ACC112 (cell line): Measurements from ENCODE around the gene AGT.

Experiments used
- H2AFZ ChIP-seq: fragments of 200-600 bp; sonication (generic); one replicate; pipeline ENCODE4 v1.6.0; 2017; ENCODE audit warnings: antibody characterized with exemption, low read length; ENCODE audit not compliant: unreplicated experiment
- H3K27ac ChIP-seq: fragments of 200-600 bp; sonication (generic); 2 replicates; pipeline ENCODE4 v1.5.1; 2014; ENCODE audit warnings: low read depth, mild to moderate bottlenecking, antibody characterized with exemption, low read length, moderate library complexity
- H3K27me3 ChIP-seq: fragments of 200-600 bp; sonication (generic); 2 replicates; pipeline ENCODE4 v1.6.1; 2014; ENCODE audit warnings: mild to moderate bottlenecking, antibody characterized with exemption, low read length, moderate library complexity, mixed read lengths; ENCODE audit not compliant: insufficient read depth
- H3K36me3 ChIP-seq: fragments of 200-600 bp; sonication (generic); 2 replicates; pipeline ENCODE4 v1.6.1; 2016; ENCODE audit warnings: mild to moderate bottlenecking, antibody characterized with exemption, low read length, moderate library complexity, mixed read lengths; ENCODE audit not compliant: insufficient read depth
- H3K4me1 ChIP-seq: fragments of 200-600 bp; sonication (generic); one replicate; pipeline ENCODE4 v1.6.1; 2016; ENCODE audit warnings: low read length, mixed read lengths; ENCODE audit not compliant: insufficient read depth, unreplicated experiment, control insufficient read depth
- H3K4me3 ChIP-seq: fragments of 200-600 bp; sonication (generic); 2 replicates; pipeline ENCODE4 v1.5.1; 2014; ENCODE audit warnings: mild to moderate bottlenecking, low read depth, low read length
- H3K79me2 ChIP-seq: fragments of 200-600 bp; sonication (generic); one replicate; pipeline ENCODE4 v1.6.0; 2016; ENCODE audit warnings: low read length; ENCODE audit not compliant: control insufficient read depth, unreplicated experiment, insufficient read depth

AGT gene

DNA sequence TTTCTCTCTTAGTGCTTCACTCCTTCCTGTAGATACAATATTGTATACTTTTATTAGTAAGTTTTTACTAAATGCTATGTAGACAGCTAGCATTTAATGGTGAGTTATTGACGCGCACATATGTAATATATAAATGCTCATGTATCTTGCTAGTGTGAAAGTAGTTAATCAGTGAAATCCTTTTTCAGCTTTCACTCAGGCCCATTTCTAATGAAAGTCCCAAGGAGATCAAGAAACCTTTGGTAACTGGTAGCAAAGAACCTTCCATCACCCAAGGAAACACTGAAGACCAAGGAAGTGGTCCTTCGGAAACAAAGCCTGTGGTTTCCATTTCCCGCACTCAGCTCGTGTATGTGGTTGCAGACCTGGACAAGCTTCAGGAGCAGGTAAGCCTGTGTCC lies 27.2 kb downstream of the AGT start:
- H2AFZ ChIP-seq: no peak overlapping the region
- H3K27ac ChIP-seq: no peak overlapping the region
- no peak overlapping the region for H3K4me3 ChIP-seq
- H3K36me3 ChIP-seq: peaks cover 3% of the 10 kb centered on the region; the same call in 1 of the 2 replicates
- H3K79me2 ChIP-seq: no peaks in the 10 kb centered on the region
- H3K4me1 ChIP-seq: peaks cover 13% of the 10 kb centered on the region
- no peaks in the 10 kb centered on the region for H3K27me3 ChIP-seq

- Histone ChIP-seq H3K4me1 (peaks cover 19% of the 10 kb centered on the region), H3K27me3 (no peaks in the 10 kb centered on the region), H2AFZ (no peak overlapping the region), H3K4me3 (no peak overlapping the region), H3K36me3 (no peaks in the 10 kb centered on the region; the same call in 1 of the 2 replicates), H3K79me2 (no peaks in the 10 kb centered on the region), H3K27ac (no peak overlapping the region)
These were observed 28.9 kb downstream of the AGT start for GRCh38 chr1:230684998-230685397.

GRCh38 chr1:230684146-230684545 lies 29.8 kb downstream of the AGT start:
- no peak overlapping the region for H3K4me3 ChIP-seq
- no peaks in the 10 kb centered on the region for H3K27me3 ChIP-seq
- H3K27ac ChIP-seq: no peak overlapping the region
- H2AFZ ChIP-seq: no peak overlapping the region
- H3K79me2 ChIP-seq: no peaks in the 10 kb centered on the region
- no peaks in the 10 kb centered on the region; the same call in 1 of the 2 replicates for H3K36me3 ChIP-seq
- H3K4me1 ChIP-seq: peaks cover 19% of the 10 kb centered on the region

- H3K27me3 ChIP-seq: no peaks in the 10 kb centered on the region
- peaks cover 19% of the 10 kb centered on the region for H3K4me1 ChIP-seq
- H3K36me3 ChIP-seq: no peaks in the 10 kb centered on the region; the same call in 1 of the 2 replicates
- H3K27ac ChIP-seq: no peak overlapping the region
- H3K79me2 ChIP-seq: no peaks in the 10 kb centered on the region
- H3K4me3 ChIP-seq: no peak overlapping the region
- no peak overlapping the region for H2AFZ ChIP-seq
These were observed 30.9 kb downstream of the AGT start for GRCh38 chr1:230682882-230683610.

- H2AFZ ChIP-seq: no peak overlapping the region
- H3K4me1 ChIP-seq: peaks cover 19% of the 10 kb centered on the region
- no peaks in the 10 kb centered on the region for H3K27me3 ChIP-seq
- H3K36me3 ChIP-seq: peaks cover 5% of the 10 kb centered on the region
- H3K4me3 ChIP-seq: no peak overlapping the region
- H3K27ac ChIP-seq: no peak overlapping the region
- no peaks in the 10 kb centered on the region for H3K79me2 ChIP-seq
These were observed 31.6 kb downstream of the AGT start for GRCh38 chr1:230682274-230682673.

DNA sequence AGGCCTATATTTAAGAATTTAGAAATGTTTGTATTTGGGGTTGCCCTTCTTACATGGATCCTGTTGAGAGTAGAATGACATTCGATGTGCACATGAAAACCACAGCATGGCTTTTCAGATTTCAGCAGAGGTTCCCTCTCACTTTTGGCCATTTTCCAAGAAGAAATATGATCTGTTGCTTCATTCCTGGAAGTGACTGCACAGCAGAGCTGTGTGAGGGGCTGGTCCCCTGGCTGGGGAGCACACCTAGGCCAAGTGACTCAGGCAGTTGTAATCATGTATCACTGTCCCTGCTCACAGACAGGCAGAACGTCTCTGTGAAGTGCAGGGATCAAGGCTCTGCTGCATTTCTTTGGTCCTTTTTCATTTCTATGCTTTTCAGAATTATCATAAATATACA lies 32.3 kb downstream of the AGT start:
- Histone ChIP-seq H3K4me1 (peaks cover 19% of the 10 kb centered on the region), H3K27ac (no peak overlapping the region), H3K79me2 (no peaks in the 10 kb centered on the region), H3K4me3 (no peak overlapping the region), H2AFZ (no peak overlapping the region), H3K27me3 (no peaks in the 10 kb centered on the region), H3K36me3 (peaks cover 11% of the 10 kb centered on the region)

DNA sequence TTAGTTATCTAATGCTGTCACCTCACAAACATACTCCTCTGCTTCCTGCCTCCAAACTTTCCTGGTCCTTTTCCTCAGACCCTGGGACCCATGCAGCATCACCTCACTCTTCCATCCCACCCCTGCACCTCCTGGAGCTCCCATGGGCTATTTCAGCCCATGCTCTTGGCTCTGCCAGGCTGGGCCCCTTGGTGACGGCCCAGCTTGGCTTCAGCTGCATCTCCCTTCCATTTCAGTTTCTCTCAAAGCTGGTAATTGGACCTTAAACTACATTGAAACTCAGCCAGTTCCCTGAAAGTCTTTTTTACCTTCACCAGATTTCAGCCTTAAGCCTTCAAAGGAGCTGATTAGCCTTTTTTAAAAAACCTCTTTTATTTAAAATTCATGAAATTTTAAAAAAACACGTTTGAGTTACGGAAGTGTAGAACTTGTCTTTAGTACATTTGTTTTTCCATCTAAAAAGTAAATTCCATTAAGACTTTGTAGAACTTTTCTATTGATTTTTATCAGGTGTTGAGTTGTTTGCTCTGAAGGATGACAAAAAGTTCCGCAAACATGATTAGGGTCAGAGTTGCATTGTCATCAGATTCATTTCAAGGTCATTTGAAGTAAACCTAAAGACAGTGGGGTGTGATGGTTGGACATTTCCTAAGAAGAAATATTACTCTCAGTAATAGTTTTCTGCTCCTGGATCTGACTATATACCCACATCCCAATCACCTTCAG lies 33.5 kb downstream of the AGT start:
- Histone ChIP-seq H3K27me3 (no peaks in the 10 kb centered on the region), H3K4me3 (no peak overlapping the region), H3K4me1 (peaks cover 19% of the 10 kb centered on the region), H3K36me3 (peaks cover 21% of the 10 kb centered on the region), H3K27ac (no peak overlapping the region), H2AFZ (no peak overlapping the region), H3K79me2 (no peaks in the 10 kb centered on the region)

DNA sequence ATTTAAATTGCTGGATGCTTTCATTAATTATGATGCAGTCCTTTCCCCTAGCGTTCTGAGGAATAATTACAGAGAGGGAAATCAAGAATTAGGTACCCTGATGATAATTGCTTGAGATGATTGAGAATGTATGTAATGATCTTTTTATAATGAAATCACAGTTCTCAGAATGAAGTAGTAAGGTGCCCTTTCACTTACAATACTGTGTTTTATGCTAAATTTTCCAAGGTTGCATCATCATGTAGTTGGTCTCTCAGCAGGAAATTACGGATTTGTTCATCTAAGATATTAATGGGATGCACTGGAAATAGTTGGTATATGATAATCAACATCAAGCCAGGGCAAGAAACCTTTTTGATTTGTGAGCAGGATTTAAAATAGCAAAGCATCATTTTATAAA lies 34.1 kb downstream of the AGT start:
- H3K79me2 ChIP-seq: no peaks in the 10 kb centered on the region
- peaks cover 19% of the 10 kb centered on the region for H3K4me1 ChIP-seq
- H3K4me3 ChIP-seq: no peak overlapping the region
- H3K27ac ChIP-seq: no peak overlapping the region
- H3K36me3 ChIP-seq: peaks cover 21% of the 10 kb centered on the region
- H2AFZ ChIP-seq: no peak overlapping the region
- no peaks in the 10 kb centered on the region for H3K27me3 ChIP-seq

- Histone ChIP-seq H3K27ac (no peak overlapping the region), H3K36me3 (peaks cover 24% of the 10 kb centered on the region)
These were observed 34.7 kb downstream of the AGT start for GRCh38 chr1:230679192-230679591.

GRCh38 chr1:230677200-230677599 lies 36.7 kb downstream of the AGT start:
- peaks cover 11% of the 10 kb centered on the region for H3K4me1 ChIP-seq
- H2AFZ ChIP-seq: no peak overlapping the region
- no peak overlapping the region for H3K4me3 ChIP-seq
- no peaks in the 10 kb centered on the region for H3K79me2 ChIP-seq
- H3K36me3 ChIP-seq: peaks cover 24% of the 10 kb centered on the region
- no peaks in the 10 kb centered on the region for H3K27me3 ChIP-seq
- no peak overlapping the region for H3K27ac ChIP-seq

More at GRCh38 chr1:230679192-230679591, 34.7 kb downstream of the AGT start:
- Histone ChIP-seq H3K79me2 (no peaks in the 10 kb centered on the region), H3K27me3 (no peaks in the 10 kb centered on the region), H3K4me1 (peaks cover 19% of the 10 kb centered on the region), H2AFZ (no peak overlapping the region), H3K4me3 (no peak overlapping the region)

DNA sequence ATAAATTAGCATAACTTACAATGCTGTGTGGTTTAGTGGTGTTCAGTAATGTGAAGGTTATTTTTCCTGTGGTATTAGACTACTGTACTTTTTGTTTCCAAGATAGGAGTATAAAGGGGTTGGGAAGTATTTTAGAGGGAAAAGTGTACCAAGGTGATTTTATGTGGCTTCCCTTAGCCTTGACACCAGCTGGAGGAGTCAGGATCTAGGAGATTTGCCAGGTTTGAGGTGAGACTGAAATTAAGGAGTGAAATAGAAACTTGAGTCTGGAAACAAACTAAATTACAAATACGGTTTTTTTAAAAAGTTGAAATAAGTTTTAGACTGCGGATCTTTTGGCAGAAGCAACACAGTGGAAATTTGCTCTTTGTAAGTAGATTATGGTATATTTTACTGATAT lies 39.3 kb downstream of the AGT start:
- H3K4me3 ChIP-seq: no peak overlapping the region
- H3K36me3 ChIP-seq: peaks cover 31% of the 10 kb centered on the region
- no peak overlapping the region for H3K27ac ChIP-seq
- H3K27me3 ChIP-seq: no peaks in the 10 kb centered on the region
- no peaks in the 10 kb centered on the region for H3K4me1 ChIP-seq
- no peaks in the 10 kb centered on the region for H3K79me2 ChIP-seq
- H2AFZ ChIP-seq: no peak overlapping the region
